Measurements from ENCODE around the gene LRMDA.

LRMDA gene

GRCh38 chr10:76435157-76435556 lies 1003.7 kb downstream of the LRMDA start:
- Mint-ChIP-seq H3K4me1 (peaks cover 69% of the 10 kb centered on the region), H3K36me3 (ENCODE audit: low read depth) (no peaks in the 10 kb centered on the region), H3K4me3 (no peak overlapping the region), H3K27me3 (ENCODE audit: low read depth, poor library complexity) (no peaks in the 10 kb centered on the region), H3K9me3 (no peaks in the 10 kb centered on the region), H3K27ac (no peak overlapping the region)
- DNase-seq: no peak
- TF ChIP-seq CTCF (IDR thresholded peaks at IDR 0.05): no peak

- Mint-ChIP-seq H3K4me3 (no peak overlapping the region), H3K4me1 (peaks cover 56% of the 10 kb centered on the region), H3K9me3 (no peaks in the 10 kb centered on the region), H3K36me3 (ENCODE audit: low read depth) (no peaks in the 10 kb centered on the region), H3K27ac (no peak overlapping the region), H3K27me3 (ENCODE audit: low read depth, poor library complexity) (no peaks in the 10 kb centered on the region)
- DNase-seq: no peak
- no peak for TF ChIP-seq CTCF (IDR thresholded peaks at IDR 0.05)
These were observed 1005.0 kb downstream of the LRMDA start for GRCh38 chr10:76436401-76436811.

- H3K4me1 Mint-ChIP-seq: peaks cover 50% of the 10 kb centered on the region
- no peaks in the 10 kb centered on the region for H3K27me3 Mint-ChIP-seq (ENCODE audit: low read depth, poor library complexity)
- H3K27ac Mint-ChIP-seq: no peak overlapping the region
- no peak for TF ChIP-seq CTCF (IDR thresholded peaks at IDR 0.05)
- no peak for DNase-seq
- no peaks in the 10 kb centered on the region for H3K9me3 Mint-ChIP-seq
- no peak overlapping the region for H3K4me3 Mint-ChIP-seq
- H3K36me3 Mint-ChIP-seq (ENCODE audit: low read depth): no peaks in the 10 kb centered on the region
These were observed 1005.6 kb downstream of the LRMDA start for GRCh38 chr10:76436981-76437380.

- TF ChIP-seq CTCF (IDR thresholded peaks at IDR 0.05): no peak
- Mint-ChIP-seq H3K27ac (no peak overlapping the region), H3K4me3 (no peak overlapping the region), H3K36me3 (ENCODE audit: low read depth) (no peaks in the 10 kb centered on the region), H3K9me3 (no peaks in the 10 kb centered on the region), H3K4me1 (peaks cover 40% of the 10 kb centered on the region), H3K27me3 (ENCODE audit: low read depth, poor library complexity) (peaks cover 5% of the 10 kb centered on the region)
- DNase-seq: no peak
These were observed 1009.0 kb downstream of the LRMDA start for GRCh38 chr10:76440426-76440825.

GRCh38 chr10:76442113-76442512 lies 1010.7 kb downstream of the LRMDA start:
- Mint-ChIP-seq H3K9me3 (no peaks in the 10 kb centered on the region), H3K27ac (no peak overlapping the region), H3K36me3 (ENCODE audit: low read depth) (no peaks in the 10 kb centered on the region), H3K4me1 (peaks cover 35% of the 10 kb centered on the region), H3K27me3 (ENCODE audit: low read depth, poor library complexity) (peaks cover 5% of the 10 kb centered on the region), H3K4me3 (no peak overlapping the region)
- DNase-seq: no peak
- no peak for TF ChIP-seq CTCF (IDR thresholded peaks at IDR 0.05)

GRCh38 chr10:76444034-76444800 lies 1012.8 kb downstream of the LRMDA start:
- no peaks in the 10 kb centered on the region for H3K36me3 Mint-ChIP-seq (ENCODE audit: low read depth)
- no peaks in the 10 kb centered on the region for H3K9me3 Mint-ChIP-seq
- no peak overlapping the region for H3K4me3 Mint-ChIP-seq
- H3K27ac Mint-ChIP-seq: no peak overlapping the region
- H3K27me3 Mint-ChIP-seq (ENCODE audit: low read depth, poor library complexity): peaks cover 5% of the 10 kb centered on the region
- DNase-seq: no peak
- peaks cover 24% of the 10 kb centered on the region for H3K4me1 Mint-ChIP-seq
- TF ChIP-seq CTCF (IDR thresholded peaks at IDR 0.05): no peak

All from nephron progenitor cell (in vitro differentiated cells).